Activated CD4-positive, alpha-beta T cell treated with anti-CD3 and anti-CD28 coated beads, Interleukin-2, amount 50 U/mL, for 48 hours (primary cell): ENCODE data around the gene DAW1.

Experiments
- DNase-seq, 2 experiments: peaks; one replicate each; pipeline ENCODE4 v3.0.0-alpha.2; 2020

Gene DAW1

DNA sequence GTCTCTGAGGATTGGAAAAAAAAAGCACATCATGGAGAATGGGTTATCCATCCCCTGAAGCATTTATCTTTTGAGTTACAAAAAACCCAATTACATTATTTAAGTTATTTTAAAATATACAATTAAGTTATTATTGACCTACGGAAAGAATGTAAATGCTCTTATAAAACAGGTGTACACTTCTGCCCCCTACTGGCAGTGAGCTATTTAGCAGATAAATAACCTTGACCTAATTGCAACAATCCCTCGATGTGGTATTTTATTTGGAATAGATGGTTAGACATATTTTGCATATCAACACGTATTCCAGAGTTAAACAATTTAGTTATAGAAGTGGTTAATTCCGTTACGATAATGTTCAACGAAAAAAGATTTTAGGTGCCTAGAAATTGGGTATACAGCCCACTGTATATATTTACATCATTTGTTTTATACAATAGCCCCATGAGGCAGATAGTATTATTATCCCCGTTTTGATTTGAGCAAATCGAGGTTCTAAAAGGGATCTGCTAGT lies 9.1 kb upstream of the DAW1 start:
- DNase-seq, result peak in 1 of 2 experiments; percentile 26

DNA sequence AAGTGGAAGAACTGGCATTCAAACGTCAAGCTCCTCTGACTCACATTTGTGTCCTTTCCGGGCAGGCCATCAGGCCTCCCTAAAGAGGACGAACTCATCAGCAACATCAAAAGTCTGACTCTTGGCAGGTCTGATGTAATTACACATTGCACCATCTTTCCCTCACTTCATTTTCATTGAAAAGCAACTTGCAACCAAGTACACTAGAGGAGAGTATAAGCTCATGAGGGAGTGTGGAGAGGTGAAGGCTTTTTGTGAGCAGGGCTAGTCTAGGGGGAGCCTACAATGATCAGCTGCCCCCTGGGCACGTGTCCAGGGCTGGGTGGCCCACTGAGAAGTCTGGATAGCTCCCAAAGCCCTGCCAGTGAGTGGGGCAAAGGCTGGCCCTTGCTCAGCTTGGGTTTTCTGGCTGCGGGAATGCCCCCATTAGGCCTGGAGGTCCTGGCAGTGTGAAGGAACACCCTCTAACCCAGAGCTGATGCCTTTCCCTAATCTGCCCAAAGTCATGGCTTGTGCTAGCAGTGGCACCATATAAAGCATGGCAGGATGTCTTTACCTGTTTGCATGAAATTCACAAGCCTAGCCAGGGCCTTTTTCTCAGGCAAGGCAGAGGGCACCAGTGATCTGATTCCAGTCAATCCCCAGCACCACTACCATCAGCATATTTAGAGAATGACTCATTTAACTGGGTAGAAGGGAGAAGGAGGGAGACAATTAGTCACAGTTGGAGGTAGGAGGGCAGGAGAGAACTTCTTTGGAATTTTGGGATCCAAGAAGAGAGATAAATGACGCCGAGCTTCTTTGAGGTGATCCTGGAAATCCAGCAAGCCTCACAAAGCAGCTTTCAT lies 8.5 kb upstream of the DAW1 start:
- DNase-seq, result no peak

DNA sequence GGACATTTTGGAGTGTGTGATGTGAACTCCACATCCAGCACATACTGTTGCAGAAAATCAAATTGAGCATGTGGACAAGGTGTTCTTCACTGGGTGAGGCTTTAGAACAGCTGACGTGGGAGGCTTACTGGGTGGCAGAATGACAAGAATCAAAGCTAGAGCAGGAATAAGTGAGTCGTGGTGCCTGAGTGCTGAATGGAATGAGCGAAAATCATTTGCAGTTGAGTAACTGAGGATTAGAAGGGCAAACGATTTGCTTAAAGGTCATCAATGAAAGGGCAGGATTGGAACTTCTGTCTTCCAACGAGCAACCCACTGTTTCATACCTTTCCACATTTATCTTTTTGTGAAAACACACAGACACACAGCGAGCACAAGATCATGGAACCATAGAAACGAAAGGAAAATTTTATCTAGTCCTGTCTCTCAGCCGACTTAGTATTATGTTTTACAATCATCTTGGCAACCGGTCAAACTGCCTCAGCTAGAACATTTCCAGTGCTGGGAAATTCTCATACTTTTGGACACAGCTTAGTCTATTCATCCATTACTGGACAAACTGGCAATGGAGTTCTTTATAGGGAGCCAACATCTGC lies 7.2 kb upstream of the DAW1 start:
- no peak for DNase-seq

DNA sequence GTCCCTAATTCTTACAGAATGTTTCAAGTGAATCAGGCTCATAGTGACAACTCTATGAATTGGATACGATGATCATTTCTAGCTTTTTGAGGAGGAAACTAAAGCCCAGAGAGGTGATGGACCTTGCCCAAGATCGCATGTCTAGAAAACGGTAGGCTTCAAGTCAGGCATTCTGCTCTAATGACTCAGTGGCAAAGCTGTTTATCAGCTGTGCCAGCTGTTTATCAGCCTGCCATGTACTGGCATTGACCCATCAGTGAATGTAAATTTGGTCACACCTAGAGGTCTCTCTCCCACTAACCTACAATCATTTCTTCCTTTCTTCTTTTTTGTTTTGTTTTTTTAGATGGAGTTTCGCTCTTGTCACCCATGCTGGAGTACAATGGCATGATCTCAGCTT lies 6.1 kb upstream of the DAW1 start:
- DNase-seq, result no peak

DNA sequence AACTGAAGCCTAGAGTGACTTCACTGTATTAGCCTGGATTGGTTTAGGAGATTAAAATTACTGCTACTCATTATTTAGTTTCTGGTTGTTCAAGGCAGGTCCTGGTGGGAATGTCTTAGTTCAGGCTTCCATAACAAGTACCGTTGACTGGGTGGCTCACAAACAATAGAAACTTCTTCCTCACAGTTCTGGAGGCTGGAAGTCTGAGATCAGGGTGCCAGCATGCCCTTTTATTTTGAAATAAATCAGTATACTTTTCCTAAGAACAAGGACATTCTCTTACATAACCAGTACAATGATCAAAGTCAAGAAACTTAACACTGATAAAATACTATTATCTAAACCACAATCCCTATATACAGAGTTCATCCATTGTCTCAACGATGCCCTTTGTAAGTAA lies 4.0 kb upstream of the DAW1 start:
- DNase-seq, result no peak

DNA sequence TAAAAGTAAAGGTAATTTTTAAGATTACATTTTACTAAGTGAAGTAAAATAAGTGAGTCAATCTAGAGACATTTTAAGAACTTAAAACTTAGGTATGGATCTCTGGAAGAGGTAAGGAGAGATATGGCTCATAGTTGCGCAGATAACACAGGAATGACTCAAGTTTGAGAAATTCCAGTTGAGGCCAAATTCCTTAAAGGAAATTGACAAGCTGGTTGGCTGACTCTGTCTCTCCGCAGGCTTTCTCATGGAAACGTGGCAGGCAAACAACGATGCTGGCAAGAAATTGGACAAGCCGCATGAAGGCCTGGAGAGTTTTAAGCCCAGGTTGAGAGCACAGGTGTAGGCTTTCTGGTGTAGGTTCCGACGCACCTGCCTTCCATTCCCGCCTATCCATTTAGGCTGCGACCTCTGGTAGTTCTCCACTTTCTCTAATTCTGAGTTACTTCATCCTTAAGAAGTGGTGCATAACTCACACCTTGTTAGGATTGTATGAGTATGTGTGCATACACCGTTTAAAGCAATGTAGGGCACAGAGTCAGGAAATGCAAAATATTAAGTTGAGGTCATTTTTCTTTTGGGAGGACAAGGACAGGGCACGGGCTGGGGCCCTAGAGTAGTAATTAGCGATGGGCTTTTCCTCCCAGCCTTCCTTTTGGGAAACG lies 589 bp upstream of the DAW1 start:
- no peak for DNase-seq

- no peak for DNase-seq
Observed at GRCh38 chr2:227872676-227873075, 1.2 kb downstream of the DAW1 start.

DNA sequence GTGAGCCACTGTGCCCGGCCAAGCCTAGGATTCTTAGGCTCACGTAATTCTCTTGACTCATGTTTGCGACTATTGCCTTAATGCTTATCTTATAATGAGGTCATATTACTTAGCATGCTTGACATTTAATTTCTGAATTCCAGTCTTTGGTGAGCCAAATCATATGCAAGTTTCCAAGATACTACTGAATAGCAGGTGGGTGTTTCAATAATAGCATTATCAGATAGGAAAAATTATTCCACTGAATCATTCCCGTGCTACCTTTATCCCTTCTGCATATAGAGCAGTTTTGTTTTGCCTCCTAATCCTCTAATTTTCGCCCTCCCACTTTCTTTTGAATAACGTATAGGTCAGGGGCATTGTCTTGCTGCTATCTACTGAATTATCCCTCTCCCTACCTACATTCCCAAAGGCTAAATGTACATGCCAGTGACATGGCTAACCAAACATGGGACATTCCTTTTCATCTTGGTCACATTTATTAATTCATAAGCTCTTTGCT lies 4.9 kb downstream of the DAW1 start:
- no peak for DNase-seq

GRCh38 chr2:227877421-227878310 lies 6.2 kb downstream of the DAW1 start:
- no peak for DNase-seq

DNA sequence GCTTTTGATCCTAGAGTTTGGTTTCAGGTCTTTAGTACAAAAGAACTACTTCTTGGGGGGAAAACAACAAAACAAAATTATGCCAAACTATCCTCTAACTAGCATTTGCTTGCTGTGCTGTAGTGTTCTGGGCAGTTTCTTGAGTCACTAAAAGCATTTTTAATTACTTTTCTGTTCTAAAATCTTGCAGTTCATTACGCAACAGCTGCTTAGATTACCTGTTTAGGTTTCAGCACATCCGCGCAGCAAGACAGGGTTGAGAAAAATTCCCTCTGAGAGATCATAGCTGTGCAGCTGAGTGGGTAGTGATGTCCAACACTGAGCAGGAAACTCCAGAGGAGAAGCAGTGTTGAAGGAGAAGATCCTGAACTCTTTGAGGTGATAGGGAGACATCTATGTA lies 9.0 kb downstream of the DAW1 start:
- no peak for DNase-seq

- DNase-seq, result no peak
Observed at GRCh38 chr2:227881866-227882517, 10.6 kb downstream of the DAW1 start.

DNA sequence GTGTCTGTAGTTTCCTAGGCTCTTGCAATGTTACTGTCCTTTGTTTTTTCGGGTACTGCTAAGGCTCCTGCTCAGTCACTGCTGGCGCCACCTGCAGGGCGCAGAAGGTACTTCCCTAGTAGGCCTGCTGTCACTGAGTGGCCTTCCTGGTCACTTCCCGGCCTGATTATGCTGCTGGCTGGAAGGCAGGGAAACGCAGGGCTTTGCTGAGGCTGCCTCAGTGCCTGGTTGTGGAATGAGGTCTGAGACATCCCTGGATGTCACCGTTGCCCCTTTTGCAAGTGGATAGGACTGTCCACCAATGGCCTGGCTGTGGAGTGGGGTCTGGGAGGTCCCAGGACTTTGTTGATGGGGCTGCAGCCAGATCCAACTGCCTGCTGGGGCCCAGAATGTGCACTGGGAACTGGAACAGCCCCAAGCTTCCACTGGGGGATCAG lies 13.1 kb downstream of the DAW1 start:
- peak; percentile 74 to 78 for DNase-seq

DNA sequence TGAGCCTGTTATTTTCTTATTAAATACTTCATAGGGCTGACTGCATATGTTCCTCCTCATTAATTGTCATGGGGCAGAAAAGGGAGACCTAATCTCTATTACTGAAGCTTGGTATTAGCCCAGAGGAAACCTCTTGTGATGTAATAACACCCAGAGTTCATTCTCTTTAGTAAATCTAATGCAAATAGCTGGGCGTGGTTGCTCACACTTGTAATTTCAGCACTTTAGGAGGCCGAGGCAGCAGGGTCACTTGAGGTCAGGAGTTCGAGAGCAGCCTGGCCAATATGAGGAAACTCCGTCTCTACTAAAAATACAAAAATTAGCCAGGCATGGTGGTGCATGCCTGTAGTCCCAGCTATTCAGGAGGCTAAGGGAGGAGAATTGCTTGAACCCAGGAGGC lies 14.7 kb downstream of the DAW1 start:
- no peak for DNase-seq

GRCh38 chr2:227888289-227888688 lies 16.9 kb downstream of the DAW1 start:
- DNase-seq, result no peak

GRCh38 chr2:227889336-227889735 lies 17.9 kb downstream of the DAW1 start:
- no peak for DNase-seq

DNA sequence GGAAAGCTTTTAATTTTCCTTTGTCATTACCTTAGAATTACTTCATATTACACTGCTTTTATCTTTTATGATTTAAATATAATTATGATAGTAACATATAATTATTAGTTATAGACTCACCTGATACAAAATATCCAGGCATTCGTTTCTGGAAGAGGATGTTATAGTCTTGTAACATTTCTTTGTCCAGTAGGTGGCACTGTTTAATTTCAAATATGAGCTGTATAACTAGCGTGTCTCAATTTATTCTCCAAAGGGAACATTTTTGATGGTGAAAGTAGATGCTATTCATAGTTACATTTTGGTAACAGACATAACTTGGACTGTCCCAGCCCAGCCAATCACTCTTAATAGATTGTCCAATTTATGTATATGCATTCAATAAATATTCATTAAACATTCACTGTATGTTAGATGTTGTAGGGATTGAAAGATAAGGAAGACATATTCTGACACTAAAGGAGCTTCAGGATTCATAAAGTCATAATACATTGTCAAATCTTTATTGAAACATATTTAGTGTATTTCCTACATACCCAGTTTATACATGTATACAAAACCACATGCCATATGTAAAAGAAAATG lies 19.2 kb downstream of the DAW1 start:
- no peak for DNase-seq

DNA sequence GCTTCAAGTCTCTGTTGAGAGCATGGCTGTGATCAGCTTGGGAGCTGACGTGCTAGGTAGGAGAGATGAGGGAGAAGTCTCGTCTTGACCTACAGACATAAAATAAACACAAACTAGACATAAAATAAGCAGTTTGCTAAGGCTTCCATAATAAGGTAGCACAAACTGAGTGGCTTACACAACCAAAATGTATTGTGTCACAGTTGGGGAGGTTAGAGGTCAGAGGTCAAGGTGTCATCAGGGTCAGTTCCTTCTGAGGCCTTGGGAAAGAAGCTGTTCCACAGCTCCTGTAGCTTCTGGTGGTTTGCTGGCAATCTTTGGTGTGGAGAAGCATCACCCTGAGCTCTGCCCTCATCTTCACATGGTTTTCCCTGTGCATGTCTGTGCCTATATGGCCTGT lies 20.2 kb downstream of the DAW1 start:
- no peak for DNase-seq

DNA sequence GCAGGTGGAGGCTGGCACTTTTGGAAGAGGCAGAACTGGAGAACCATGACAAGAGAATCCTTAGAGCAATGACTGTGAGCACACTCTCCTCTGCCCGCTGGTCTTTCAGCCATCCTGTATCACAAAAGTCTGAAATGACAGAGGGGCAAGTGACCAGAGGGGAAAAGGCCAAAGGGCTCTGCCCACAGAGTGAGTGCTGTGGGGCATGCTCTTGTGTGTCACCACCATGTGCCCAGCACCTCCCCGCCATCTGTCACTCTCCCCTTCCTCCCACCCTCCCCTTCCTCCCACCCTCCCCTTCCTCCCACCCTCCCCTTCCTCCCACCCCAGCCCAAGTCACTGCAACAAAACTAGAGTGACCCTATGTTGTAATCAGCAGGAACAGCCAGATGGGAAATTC lies 31.9 kb downstream of the DAW1 start:
- DNase-seq, result no peak

- DNase-seq, result no peak
Observed at GRCh38 chr2:227906991-227907390, 35.6 kb downstream of the DAW1 start.

DNA sequence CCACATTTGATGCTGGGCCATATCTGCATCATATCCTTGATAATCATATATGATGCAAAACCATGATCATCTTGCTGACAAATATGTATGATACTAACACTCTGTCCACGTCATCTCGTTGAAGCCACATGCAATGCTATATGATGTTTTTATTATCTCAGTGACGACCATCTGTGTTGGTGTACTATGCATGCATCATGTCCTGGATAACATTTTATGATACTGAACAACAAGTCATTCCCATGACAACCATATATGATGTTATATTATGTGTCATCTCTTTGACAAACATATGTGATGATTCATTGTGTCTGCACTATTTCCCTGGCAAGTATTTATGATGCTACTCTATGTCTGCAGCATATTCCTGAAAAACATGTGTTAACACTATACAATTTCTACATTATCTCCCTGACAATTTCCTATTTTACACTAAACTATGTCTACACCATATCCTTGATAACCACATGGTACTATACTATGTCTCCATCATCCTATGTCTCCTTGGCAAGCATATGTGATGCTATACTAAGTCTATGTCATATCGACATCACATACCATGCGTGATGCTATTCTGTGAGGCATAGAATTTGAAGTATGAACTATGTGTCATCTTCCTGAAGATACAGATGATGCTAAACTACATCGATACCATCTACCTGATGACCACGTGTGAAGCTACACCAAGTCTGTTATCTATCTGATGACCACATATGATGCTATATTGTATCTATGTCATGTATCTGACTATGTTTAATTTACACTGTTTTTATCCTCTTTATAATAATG lies 37.0 kb downstream of the DAW1 start:
- no peak for DNase-seq

- no peak for DNase-seq
Observed at GRCh38 chr2:227914362-227914761, 42.9 kb downstream of the DAW1 start.
